NCI-H2227 treated with DMSO at 0.1 percent for 48 hours (cell line): ENCODE data around the gene COLEC11.
"Not testable (repeated sequence)": the region's sequence is repeated elsewhere in the genome, so short reads cannot be mapped to it uniquely, and the experiment has no call there.

Experiments
- DNase-seq: peaks from one replicate; lab custom pipeline; 2025; lab: John Stamatoyannopoulos, UW

The COLEC11 gene

GRCh38 chr2:3654531-3655225 is 59.8 kb downstream of the COLEC11 start:
- no peak for DNase-seq

- DNase-seq = no peak
These were observed 61.2 kb downstream of the COLEC11 start for GRCh38 chr2:3655871-3656761.

GRCh38 chr2:3656762-3657721 is 62.1 kb downstream of the COLEC11 start:
- no peak for DNase-seq

- no peak for DNase-seq
These were observed 63.0 kb downstream of the COLEC11 start, which contains the start of gene ALLC for GRCh38 chr2:3657881-3658280. TSS of gene ALLC (plus strand) at chr2:3658200. CDS start at chr2:3671158, 12,958 bp downstream.

- peak; percentile 49 for DNase-seq
These were observed 64.8 kb downstream of the COLEC11 start for GRCh38 chr2:3659447-3660432.

- not testable (repeated sequence) for DNase-seq
These were observed 65.7 kb downstream of the COLEC11 start for GRCh38 chr2:3660640-3661039.

- DNase-seq = no peak
These were observed 66.3 kb downstream of the COLEC11 start for GRCh38 chr2:3661149-3661660.

- no peak for DNase-seq
These were observed 67.3 kb downstream of the COLEC11 start for GRCh38 chr2:3662239-3662638.

- no peak for DNase-seq
These were observed 69.2 kb downstream of the COLEC11 start for GRCh38 chr2:3664118-3664517.

- DNase-seq = no peak
These were observed 70.0 kb downstream of the COLEC11 start for GRCh38 chr2:3664925-3665324.

- DNase-seq = no peak
These were observed 71.1 kb downstream of the COLEC11 start for GRCh38 chr2:3665886-3666612.

GRCh38 chr2:3666613-3666975 is 71.7 kb downstream of the COLEC11 start:
- DNase-seq = no peak

GRCh38 chr2:3667151-3667631 is 72.3 kb downstream of the COLEC11 start:
- no peak for DNase-seq

- no peak for DNase-seq
These were observed 74.7 kb downstream of the COLEC11 start for GRCh38 chr2:3669656-3670055.

- no peak for DNase-seq
These were observed 75.5 kb downstream of the COLEC11 start for GRCh38 chr2:3670376-3670775.

- DNase-seq = no peak
These were observed 76.0 kb downstream of the COLEC11 start for GRCh38 chr2:3670941-3671340.

- DNase-seq = no peak
These were observed 78.2 kb downstream of the COLEC11 start for GRCh38 chr2:3672861-3673678.

GRCh38 chr2:3674066-3674845 is 79.3 kb downstream of the COLEC11 start:
- DNase-seq = no peak
